Activated naive CD8-positive, alpha-beta T cell (primary cell): Measurements from ENCODE around the gene C10orf88.
A peak's percentile ranks its signal among the peaks of the same experiment; 100 is the strongest.

Experiments used
- H3K27ac Mint-ChIP-seq: one replicate; pipeline ENCODE4 v1.8.0; 2021; ENCODE audit warnings: mixed read lengths
- H3K27me3 Mint-ChIP-seq: one replicate; pipeline ENCODE4 v1.8.0; 2021; ENCODE audit warnings: mixed read lengths
- H3K36me3 Mint-ChIP-seq: one replicate; pipeline ENCODE4 v1.8.0; 2021; ENCODE audit warnings: mixed read lengths
- H3K4me1 Mint-ChIP-seq: one replicate; pipeline ENCODE4 v1.8.0; 2021; ENCODE audit warnings: low read depth, mixed read lengths
- H3K4me3 Mint-ChIP-seq: one replicate; pipeline ENCODE4 v1.8.0; 2021; ENCODE audit warnings: mild to moderate bottlenecking, mixed read lengths
- H3K9me3 Mint-ChIP-seq: one replicate; pipeline ENCODE4 v1.8.0; 2021; ENCODE audit warnings: low read depth, mixed read lengths

C10orf88 gene

DNA sequence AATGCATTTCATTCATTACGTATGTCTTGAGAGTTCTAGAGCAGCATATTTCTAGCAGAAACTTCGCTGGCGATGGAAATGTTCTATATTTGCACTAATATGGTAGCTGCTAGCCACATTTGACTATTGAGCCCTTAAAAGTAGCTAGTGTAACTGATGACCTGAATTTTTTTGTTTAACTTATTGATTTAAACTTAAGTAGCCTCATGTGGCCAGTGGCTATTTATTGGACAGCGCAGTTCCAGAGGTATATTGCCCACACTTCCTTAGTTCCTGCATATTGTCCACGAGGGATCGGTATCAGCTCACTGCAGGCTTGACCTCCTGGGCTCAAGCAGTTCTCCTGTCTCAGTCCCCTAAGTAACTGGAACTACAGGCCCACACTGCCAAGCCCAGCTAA, 29.9 kb upstream of the C10orf88 start:
- Mint-ChIP-seq H3K27ac (no peak overlapping the region), H3K4me3 (no peak overlapping the region), H3K27me3 (no peaks in the 10 kb centered on the region), H3K36me3 (peaks cover 5% of the 10 kb centered on the region), H3K4me1 (peaks cover 19% of the 10 kb centered on the region), H3K9me3 (no peaks in the 10 kb centered on the region)

DNA sequence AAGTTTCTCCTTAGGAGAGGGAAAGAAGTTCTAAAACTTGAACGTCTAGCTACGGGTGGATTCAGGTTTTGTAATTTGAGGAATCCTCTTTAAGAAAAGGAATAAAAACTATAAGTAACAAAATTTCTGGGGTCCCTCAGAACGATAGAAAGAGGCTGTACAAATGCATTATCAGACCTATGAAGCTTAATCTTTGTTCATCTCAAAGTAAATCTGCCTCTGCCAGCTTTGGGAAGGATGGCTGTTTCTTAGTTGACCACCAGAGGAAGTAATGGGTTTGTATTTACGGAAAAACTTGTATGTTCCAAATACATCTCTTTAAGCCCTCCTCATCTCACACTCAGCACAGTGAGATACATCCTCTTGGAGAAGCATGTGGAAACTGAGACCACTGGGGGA, 27.0 kb upstream of the C10orf88 start:
- Mint-ChIP-seq H3K9me3 (no peaks in the 10 kb centered on the region), H3K27ac (peak overlapping the region; percentile 95), H3K4me1 (peaks cover 19% of the 10 kb centered on the region), H3K36me3 (peaks cover 3% of the 10 kb centered on the region), H3K27me3 (no peaks in the 10 kb centered on the region), H3K4me3 (peak overlapping the region; percentile 92)

DNA sequence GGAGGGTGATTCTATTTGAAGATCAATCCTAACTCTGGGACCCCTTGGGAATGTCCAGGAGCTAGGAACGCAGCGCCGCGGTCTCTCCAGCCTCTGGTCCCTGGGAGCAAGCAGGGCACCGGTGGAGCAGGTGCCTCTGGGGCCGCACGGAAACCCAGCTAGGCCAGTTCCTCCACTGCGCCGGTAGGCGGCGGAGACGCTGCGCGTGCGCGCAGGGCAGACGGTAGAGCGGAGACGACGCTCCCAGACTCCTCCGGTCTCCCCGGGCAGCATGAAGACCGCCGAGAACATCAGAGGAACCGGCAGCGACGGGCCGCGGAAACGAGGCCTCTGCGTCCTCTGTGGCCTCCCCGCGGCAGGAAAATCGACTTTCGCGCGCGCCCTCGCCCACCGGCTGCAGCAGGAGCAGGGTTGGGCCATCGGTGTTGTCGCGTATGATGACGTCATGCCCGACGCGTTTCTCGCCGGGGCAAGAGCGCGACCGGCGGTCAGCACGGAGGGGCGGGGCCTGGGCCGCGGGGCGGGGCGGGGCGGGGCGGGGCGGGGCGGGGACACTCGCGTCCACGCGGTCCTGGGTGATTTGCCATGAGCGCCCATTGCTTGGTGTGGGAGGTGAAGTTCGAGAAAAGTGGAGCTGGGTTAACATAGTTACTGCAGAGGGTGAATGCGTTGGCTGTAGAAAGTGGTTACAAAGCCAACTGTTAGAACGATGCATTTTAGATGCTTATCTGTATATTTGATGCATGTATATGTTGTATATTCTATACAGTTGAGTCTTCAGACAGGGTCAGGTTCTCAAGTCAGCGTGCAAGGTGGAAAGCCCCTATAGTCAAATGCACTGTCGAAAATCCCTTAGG, 26.4 kb upstream of the C10orf88 start, which contains the start of gene PSTK:
Gene PSTK (plus strand): TSS at position 193 of the 857 bp plus-strand sequence. CDS start 79 bp downstream, at position 272.
- Mint-ChIP-seq H3K4me3 (peak within 1 kb of the TSS; percentile 92), H3K9me3 (no peaks in the 10 kb centered on the region), H3K27ac (peak within 1 kb of the TSS; percentile 95), H3K27me3 (no peaks in the 10 kb centered on the region), H3K4me1 (peaks cover 19% of the 10 kb centered on the region), H3K36me3 (peaks cover 3% of the 10 kb centered on the region)

DNA sequence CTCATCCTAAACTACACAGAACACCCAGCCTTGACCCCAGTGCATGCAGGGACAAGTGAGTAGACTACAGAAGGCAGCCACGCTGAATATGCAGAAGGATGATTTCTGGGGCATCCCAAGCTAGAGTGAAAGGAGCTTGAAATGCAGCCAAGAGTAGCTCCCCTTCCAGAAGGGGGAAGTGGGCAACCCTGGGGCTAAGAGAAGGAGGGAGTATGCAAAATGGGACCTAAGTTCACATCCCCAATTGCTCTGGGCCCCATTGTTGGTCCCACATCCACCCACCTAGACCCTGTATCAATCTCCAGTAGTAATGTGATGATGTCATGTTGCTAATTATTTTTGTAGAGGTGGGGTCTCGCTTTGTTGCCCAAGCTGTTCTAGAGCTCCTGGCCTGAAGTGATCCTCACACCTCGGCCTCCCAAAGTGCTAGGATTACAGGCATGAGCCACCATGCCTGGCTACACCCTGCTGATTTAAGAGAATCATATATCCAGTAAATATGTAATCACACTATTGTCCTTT, 20.6 kb upstream of the C10orf88 start:
- H3K4me3 Mint-ChIP-seq = no peak overlapping the region
- H3K9me3 Mint-ChIP-seq = no peaks in the 10 kb centered on the region
- H3K27me3 Mint-ChIP-seq = no peaks in the 10 kb centered on the region
- no peaks in the 10 kb centered on the region for H3K36me3 Mint-ChIP-seq
- no peak overlapping the region for H3K27ac Mint-ChIP-seq
- no peaks in the 10 kb centered on the region for H3K4me1 Mint-ChIP-seq

DNA sequence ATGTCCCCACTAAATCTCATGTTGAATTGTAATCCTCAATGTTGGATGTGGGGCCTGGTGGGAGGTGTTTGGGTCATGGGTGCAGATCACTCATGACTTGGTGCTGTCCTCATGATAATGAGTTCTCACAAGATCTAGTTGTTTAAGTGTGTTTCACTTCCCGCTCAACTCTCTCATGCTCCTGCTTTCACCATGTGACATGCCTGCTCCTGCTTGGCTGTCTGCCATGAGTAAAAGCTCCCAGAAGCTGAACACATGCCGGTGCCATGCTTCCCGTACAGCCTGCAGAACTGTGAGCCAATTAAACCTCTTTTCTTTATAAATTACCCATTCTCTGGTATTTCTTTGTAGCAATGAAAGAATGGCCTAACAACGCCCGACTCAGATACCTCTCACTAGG, 20.0 kb upstream of the C10orf88 start:
- Mint-ChIP-seq H3K27ac (no peak overlapping the region), H3K36me3 (peaks cover 2% of the 10 kb centered on the region), H3K4me1 (no peaks in the 10 kb centered on the region), H3K4me3 (no peak overlapping the region), H3K9me3 (peaks cover 4% of the 10 kb centered on the region), H3K27me3 (no peaks in the 10 kb centered on the region)

DNA sequence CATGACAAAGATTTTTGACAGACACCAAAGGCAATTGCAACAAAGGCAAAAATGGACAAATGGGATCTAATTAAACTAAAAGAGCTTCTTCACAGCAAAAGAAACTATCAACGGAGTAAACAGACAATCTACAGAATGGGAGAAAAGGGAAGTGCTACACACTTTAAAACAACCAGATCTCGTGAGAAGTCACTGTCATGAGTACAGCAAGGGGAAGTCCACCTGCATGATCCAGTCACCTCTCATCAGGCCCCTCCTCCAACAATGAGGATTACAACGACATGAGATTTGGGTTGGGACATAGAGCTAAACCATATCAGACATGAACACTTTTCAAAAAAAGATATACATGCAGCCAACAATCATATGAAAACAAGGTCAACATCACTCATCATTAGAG, 14.7 kb upstream of the C10orf88 start:
- H3K36me3 Mint-ChIP-seq = peaks cover 22% of the 10 kb centered on the region
- H3K27ac Mint-ChIP-seq = no peak overlapping the region
- H3K9me3 Mint-ChIP-seq = peaks cover 28% of the 10 kb centered on the region

DNA sequence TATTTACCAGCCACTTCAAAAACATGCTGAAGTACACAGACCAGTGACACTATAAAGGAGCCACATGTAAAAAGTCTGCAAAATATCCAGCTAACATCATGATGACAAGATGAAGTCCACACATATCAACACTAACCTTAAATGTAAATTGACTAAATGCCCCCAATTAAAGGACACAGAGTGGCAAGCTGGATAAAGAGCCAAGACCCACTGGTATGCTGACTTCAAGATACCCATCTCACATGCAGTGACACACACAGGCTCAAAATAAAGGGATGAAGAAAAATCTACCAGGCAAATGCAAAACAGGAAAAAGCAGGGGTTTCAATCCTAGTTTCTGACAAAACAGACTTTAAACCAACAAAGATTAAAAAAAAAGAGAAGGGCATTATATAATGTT, 12.9 kb upstream of the C10orf88 start:
- Mint-ChIP-seq H3K36me3 (peaks cover 26% of the 10 kb centered on the region), H3K4me1 (no peaks in the 10 kb centered on the region), H3K4me3 (no peak overlapping the region), H3K27me3 (peaks cover 12% of the 10 kb centered on the region), H3K9me3 (peaks cover 28% of the 10 kb centered on the region), H3K27ac (no peak overlapping the region)

More for the DNA sequence above, 14.7 kb upstream of the C10orf88 start:
- Mint-ChIP-seq H3K27me3 (peaks cover 8% of the 10 kb centered on the region), H3K4me3 (no peak overlapping the region), H3K4me1 (no peaks in the 10 kb centered on the region)

DNA sequence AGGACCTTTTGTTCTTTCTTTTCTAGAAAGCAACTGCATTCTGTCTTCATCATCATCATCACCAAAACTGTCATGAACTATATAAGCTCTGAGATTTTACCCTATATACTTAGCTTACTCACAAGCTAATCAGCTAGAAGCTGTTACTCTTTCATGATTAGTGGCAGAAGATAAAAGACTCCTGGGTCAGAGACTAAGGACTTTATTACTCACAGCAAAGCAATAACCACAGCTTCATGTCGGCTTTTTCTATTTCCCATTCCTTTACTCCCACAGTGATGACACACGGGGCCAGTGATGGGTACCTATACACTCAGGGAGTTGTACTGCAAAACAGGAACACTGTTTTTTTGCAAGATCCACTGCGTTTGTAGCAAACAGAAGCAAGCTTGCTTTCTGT, 8.4 kb upstream of the C10orf88 start:
- Mint-ChIP-seq H3K4me3 (no peak overlapping the region), H3K9me3 (peaks cover 15% of the 10 kb centered on the region), H3K27ac (no peak overlapping the region), H3K27me3 (peaks cover 11% of the 10 kb centered on the region), H3K4me1 (no peaks in the 10 kb centered on the region), H3K36me3 (peaks cover 27% of the 10 kb centered on the region)

DNA sequence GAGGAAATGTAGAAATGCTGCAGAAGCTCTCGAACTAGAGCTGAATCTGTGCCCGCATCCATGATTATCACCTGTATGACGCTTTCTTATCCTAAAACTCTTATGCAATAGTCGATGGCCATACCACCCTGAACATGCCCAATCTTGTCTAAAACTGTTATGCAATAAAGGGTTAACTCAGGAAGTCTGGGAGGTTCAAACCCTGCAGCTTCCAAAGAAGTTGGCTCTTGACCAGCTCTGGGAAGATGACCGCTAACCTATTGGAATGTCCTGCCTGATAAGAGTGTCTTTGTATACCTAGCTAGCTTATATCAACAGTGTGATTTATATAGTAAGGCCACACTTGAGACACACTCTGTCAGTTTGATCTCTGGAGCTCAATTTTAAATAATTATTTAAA, 3.4 kb upstream of the C10orf88 start:
- Mint-ChIP-seq H3K4me1 (peaks cover 13% of the 10 kb centered on the region), H3K27ac (no peak overlapping the region), H3K36me3 (peaks cover 5% of the 10 kb centered on the region), H3K9me3 (no peaks in the 10 kb centered on the region), H3K4me3 (no peak overlapping the region), H3K27me3 (peaks cover 5% of the 10 kb centered on the region)

DNA sequence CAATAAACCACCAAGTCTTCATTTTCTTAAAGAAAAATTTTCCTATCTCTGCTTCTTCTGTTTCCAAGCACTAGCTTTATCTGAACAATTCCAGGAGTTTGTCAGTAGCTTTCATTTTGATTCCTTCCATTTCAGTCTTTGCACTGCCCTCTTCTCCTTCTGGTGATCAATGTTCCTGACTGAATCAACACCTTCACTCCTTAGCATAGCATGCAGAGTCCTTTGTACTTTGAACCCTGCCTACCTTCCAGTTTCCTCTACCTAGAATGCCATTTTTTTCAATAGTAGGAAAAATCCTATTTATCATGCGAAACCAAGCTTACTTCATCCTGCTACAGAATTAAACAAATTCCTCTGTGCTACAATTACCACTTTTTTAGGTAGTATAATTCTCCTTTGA, 1.9 kb upstream of the C10orf88 start:
- Mint-ChIP-seq H3K4me1 (peaks cover 19% of the 10 kb centered on the region), H3K9me3 (no peaks in the 10 kb centered on the region), H3K36me3 (peaks cover 3% of the 10 kb centered on the region), H3K4me3 (no peak overlapping the region), H3K27ac (no peak overlapping the region), H3K27me3 (peaks cover 1% of the 10 kb centered on the region)

DNA sequence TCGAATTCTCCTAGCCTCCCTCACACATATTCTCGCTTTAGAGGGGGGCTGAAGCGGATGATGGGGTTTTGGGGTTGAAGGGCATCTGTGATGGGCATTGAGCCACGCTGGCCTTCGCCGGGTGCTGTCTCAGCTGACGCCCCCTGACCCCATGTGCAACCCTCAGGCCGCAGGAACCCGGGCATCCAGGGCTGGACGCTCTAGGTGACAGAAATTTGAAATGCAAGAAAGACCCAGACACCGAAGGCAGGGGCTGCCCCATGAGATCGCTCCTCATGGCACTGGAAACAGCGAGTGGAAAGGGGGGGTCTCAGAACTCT, 664 bp upstream of the C10orf88 start:
- H3K4me3 Mint-ChIP-seq = peak overlapping the region; percentile 38
- no peak overlapping the region for H3K27ac Mint-ChIP-seq
- no peaks in the 10 kb centered on the region for H3K27me3 Mint-ChIP-seq
- H3K9me3 Mint-ChIP-seq = no peaks in the 10 kb centered on the region
- H3K36me3 Mint-ChIP-seq = peaks cover 3% of the 10 kb centered on the region
- H3K4me1 Mint-ChIP-seq = peaks cover 25% of the 10 kb centered on the region

DNA sequence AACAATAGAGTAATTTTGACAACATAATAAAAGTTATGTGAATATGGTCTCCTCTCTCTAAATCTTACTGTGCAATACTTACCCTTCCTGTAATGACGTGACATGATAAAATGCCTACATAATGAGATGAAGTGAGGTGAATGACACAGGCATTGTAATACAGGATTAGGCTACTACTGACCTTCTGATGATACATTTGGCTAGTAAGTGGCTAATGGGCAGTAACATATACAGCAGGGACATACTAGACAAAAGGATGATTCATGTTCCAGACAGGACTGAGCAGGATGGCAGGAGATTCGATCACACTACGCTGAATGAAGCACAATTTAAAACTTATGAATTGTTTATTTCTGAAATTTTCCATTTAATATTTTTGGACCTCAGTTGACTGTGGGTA, 4.7 kb downstream of the C10orf88 start:
- peaks cover 9% of the 10 kb centered on the region for H3K36me3 Mint-ChIP-seq
- no peak overlapping the region for H3K27ac Mint-ChIP-seq
- no peaks in the 10 kb centered on the region for H3K9me3 Mint-ChIP-seq
- H3K27me3 Mint-ChIP-seq = no peaks in the 10 kb centered on the region
- peaks cover 25% of the 10 kb centered on the region for H3K4me1 Mint-ChIP-seq
- H3K4me3 Mint-ChIP-seq = no peak overlapping the region

DNA sequence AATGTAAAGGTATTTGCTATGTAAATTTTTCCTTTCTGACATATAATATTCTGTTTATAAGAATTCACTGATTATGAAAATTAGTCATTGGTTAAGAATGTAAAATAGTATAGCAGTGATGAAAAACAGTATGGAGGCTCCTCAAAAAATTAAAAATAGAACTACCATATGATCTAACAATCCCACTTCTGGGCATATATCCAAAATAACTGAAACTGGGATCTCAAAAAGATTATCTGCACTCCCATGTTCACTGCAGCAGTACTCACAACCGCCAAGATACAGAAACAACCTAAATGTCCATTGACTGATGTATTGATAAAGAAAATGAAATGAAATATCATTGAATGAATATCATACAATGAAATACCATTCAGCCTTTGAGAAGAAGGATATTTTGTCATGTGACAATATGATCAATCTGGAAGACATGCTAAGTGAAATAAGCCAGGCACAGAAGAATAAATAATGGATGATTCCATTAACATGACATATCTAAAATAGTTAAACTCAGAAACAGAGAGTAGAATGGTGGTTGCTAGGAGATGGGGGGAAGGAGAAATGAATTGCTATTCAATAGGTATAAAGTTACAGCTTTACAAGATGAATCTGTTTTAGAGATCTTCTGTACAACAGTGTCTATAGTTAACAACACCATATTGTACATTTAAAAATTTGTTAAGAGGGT, 14.0 kb downstream of the C10orf88 start:
- Mint-ChIP-seq H3K36me3 (peaks cover 24% of the 10 kb centered on the region), H3K4me1 (peaks cover 3% of the 10 kb centered on the region), H3K9me3 (no peaks in the 10 kb centered on the region), H3K27ac (no peak overlapping the region), H3K27me3 (no peaks in the 10 kb centered on the region), H3K4me3 (no peak overlapping the region)

DNA sequence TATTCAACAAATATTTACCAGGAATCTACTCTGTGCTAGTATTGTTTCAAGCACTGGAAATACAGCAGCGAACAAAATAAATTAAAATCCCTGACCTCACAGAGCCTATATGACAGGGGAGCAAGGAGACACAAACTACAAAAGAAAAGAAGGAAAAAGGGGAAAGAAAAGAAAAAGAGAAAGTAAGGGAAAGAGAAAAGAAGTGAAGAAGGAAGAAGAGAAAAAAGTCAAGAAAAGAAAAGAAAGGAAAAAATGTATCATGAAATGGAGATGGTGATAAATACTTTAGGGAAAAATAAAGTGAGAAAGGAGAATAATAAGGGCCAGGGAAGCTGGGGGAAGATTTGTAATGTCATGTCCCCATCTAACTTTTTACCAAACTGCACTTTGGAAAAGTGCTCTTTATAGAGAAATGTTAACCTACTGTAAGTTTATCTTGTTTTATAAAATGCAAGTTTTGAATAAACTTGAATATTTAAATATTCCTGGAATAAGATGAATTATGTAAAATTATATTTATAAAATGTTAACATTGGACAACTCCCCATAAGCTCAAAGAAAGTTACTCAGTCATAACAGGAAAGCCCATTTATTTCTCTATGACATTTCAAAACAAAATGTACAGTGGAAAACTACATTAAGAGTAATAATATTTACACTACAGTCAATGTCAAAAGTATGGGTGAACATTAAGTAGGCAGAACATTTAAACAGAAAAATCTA, 14.7 kb downstream of the C10orf88 start:
- Mint-ChIP-seq H3K27me3 (no peaks in the 10 kb centered on the region), H3K27ac (no peak overlapping the region), H3K4me1 (peaks cover 3% of the 10 kb centered on the region), H3K36me3 (peaks cover 24% of the 10 kb centered on the region), H3K9me3 (no peaks in the 10 kb centered on the region), H3K4me3 (no peak overlapping the region)
